Measurements from ENCODE around the gene SWSAP1.
A peak's percentile ranks its signal among the peaks of the same experiment; 100 is the strongest.
"Not testable (repeated sequence)": the region's sequence is repeated elsewhere in the genome, so short reads cannot be mapped to it uniquely, and the experiment has no call there.

The SWSAP1 gene

DNA sequence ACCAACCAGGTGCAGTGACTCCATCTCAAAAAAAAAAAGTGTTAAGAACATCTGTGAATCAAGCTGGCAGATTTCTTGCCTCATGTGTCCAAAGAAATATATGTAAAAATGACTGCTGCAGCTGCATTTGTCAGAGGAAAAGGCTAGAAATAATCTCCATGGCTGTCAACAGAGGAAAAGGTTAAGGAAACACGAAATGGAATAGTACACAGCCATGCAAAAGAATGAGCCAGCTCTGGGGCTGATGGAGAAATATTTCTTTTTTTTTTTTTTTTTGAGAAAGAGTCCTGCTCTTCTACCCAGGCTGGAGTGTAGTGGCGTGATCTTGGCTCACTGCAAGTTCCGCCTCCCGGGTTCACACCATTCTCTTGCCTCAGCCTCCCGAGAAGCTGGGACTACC is 41.6 kb upstream of the SWSAP1 start:
- TF ChIP-seq, protein P1, sequence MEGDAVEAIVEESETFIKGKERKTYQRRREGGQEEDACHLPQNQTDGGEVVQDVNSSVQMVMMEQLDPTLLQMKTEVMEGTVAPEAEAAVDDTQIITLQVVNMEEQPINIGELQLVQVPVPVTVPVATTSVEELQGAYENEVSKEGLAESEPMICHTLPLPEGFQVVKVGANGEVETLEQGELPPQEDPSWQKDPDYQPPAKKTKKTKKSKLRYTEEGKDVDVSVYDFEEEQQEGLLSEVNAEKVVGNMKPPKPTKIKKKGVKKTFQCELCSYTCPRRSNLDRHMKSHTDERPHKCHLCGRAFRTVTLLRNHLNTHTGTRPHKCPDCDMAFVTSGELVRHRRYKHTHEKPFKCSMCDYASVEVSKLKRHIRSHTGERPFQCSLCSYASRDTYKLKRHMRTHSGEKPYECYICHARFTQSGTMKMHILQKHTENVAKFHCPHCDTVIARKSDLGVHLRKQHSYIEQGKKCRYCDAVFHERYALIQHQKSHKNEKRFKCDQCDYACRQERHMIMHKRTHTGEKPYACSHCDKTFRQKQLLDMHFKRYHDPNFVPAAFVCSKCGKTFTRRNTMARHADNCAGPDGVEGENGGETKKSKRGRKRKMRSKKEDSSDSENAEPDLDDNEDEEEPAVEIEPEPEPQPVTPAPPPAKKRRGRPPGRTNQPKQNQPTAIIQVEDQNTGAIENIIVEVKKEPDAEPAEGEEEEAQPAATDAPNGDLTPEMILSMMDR (IDR thresholded peaks at IDR 0.05; ENCODE audit: low read depth, low read length), result no peak
- no peaks in the 10 kb centered on the region for H3K9me3 ChIP-seq (ENCODE audit: severe bottlenecking)

DNA sequence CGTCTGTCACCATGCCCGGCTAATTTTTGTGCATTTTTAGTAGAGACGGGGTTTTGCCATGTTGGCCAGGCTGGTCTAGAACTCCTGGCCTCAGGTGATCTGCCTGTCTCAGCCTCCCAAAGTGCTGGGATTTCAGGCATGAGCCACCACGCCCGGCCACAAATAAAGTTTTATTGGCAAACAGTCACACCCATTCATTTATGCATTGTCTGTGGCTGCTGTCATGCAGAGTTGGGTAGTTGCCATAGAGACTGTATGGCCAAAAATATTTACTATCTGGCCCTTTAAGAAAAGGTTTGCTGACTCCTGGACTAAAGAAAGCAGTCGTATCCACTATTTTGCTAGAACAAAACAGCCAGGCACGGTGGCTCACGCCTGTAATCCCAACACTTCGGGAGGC is 40.6 kb upstream of the SWSAP1 start:
- not testable (repeated sequence) for DNase-seq; H3K9me3 ChIP-seq (ENCODE audit: severe bottlenecking); H3K27ac ChIP-seq; H3K4me3 ChIP-seq (ENCODE audit: low read depth, low read length); H3K27me3 ChIP-seq (ENCODE audit: insufficient read depth, low read depth, severe bottlenecking)
- H3K36me3 ChIP-seq, result peaks cover 68% of the 10 kb centered on the region

More for the DNA sequence above, 41.6 kb upstream of the SWSAP1 start:
- no peaks in the 10 kb centered on the region for H3K27me3 ChIP-seq (ENCODE audit: insufficient read depth, low read depth, severe bottlenecking)
- DNase-seq, result no peak
- no peak overlapping the region for H3K4me3 ChIP-seq (ENCODE audit: low read depth, low read length)
- H3K27ac ChIP-seq, result no peak overlapping the region
- peaks cover 75% of the 10 kb centered on the region for H3K36me3 ChIP-seq

DNA sequence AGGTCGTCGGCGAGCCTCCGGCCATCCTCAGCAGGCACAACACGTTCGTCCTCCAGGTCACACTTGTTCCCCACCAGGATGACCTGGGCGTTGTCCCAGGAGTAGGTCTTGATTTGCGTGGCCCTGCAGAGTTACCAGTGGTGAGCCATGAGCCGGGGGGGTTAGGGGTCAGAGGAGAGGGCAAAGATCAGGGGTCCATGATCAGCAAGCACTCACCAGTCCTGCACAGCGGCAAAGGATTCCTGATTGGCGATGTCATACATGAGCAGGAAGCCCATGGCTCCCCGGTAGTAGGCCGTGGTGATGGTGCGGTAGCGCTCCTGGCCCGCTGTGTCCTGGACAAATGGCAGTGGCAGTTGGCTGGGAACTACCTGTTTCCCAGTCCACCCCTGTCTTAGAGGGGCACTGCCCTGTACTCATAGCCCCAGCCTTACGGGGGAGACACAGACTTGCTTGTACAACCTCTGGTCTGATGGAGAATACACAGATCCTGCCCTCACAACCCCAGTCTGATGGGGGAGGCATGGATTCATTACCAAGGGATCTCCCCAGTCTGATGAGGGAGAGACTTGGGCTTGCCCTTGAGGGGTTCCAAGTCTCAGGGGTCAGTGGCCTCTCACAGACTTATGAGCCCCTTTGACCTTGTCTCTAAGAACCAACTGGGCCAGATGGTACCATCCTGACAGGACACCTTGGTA is 38.9 kb upstream of the SWSAP1 start:
- H3K27me3 ChIP-seq (ENCODE audit: insufficient read depth, low read depth, severe bottlenecking), result no peaks in the 10 kb centered on the region
- no peak for DNase-seq
- no peak overlapping the region for H3K27ac ChIP-seq
- no peaks in the 10 kb centered on the region for H3K9me3 ChIP-seq (ENCODE audit: severe bottlenecking)
- no peak overlapping the region for H3K4me3 ChIP-seq (ENCODE audit: low read depth, low read length)
- peaks cover 57% of the 10 kb centered on the region for H3K36me3 ChIP-seq
- TF ChIP-seq, protein P1 (IDR thresholded peaks at IDR 0.05; ENCODE audit: low read depth, low read length), result no peak

DNA sequence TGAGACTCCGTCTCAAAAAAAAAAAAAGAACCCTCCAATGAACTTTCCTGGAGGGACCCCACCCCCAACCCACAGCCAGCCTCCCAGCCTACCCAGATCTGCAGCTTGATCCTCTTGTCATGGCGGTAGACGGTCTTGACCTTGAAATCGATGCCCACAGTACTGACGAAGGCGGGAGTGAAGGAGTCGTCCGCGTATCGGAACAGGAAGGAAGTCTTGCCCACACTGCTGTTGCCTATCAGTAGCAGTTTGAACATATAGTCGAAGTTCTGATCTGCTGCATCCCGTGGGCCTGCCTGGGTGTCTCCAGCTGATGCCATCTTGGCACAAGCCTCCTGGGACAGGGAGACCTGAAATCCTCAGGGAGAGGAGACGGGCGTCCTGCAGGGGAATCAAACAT is 37.4 kb upstream of the SWSAP1 start:
- H3K36me3 ChIP-seq, result peaks cover 51% of the 10 kb centered on the region
- no peaks in the 10 kb centered on the region for H3K9me3 ChIP-seq (ENCODE audit: severe bottlenecking)
- no peaks in the 10 kb centered on the region for H3K27me3 ChIP-seq (ENCODE audit: insufficient read depth, low read depth, severe bottlenecking)
- no peak overlapping the region for H3K4me3 ChIP-seq (ENCODE audit: low read depth, low read length)
- H3K27ac ChIP-seq, result no peak overlapping the region
- TF ChIP-seq, protein P1 (IDR thresholded peaks at IDR 0.05; ENCODE audit: low read depth, low read length), result no peak
- DNase-seq, result no peak

DNA sequence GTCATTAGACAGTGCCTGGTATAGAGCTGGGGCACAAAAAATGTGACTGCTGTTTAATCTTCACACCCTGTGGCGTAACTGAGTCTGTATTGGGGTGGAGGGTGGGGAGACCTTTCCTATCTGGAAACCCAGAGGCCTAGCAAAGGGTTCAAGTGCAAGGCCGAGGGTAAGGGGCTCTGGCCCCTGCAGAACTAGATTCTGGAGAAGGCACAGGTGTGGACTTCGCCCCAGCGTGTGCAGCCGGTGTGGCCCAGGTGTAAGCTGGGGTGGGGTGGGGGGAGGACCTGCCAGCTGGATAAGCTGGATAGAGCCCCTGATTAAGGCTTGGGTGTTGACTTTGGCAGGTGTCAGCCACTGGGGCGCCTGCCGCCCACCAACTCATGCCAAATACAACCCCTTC is 36.3 kb upstream of the SWSAP1 start:
- peak; percentile 43 for DNase-seq
- peak overlapping the region; percentile 68 for H3K27ac ChIP-seq
- peak overlapping the region; percentile 76; the same call in 1 of the 2 replicates for H3K4me3 ChIP-seq (ENCODE audit: low read depth, low read length)
- TF ChIP-seq, protein P1 (IDR thresholded peaks at IDR 0.05; ENCODE audit: low read depth, low read length), result no peak
- no peaks in the 10 kb centered on the region for H3K9me3 ChIP-seq (ENCODE audit: severe bottlenecking)
- peaks cover 47% of the 10 kb centered on the region for H3K36me3 ChIP-seq
- H3K27me3 ChIP-seq (ENCODE audit: insufficient read depth, low read depth, severe bottlenecking), result no peaks in the 10 kb centered on the region

DNA sequence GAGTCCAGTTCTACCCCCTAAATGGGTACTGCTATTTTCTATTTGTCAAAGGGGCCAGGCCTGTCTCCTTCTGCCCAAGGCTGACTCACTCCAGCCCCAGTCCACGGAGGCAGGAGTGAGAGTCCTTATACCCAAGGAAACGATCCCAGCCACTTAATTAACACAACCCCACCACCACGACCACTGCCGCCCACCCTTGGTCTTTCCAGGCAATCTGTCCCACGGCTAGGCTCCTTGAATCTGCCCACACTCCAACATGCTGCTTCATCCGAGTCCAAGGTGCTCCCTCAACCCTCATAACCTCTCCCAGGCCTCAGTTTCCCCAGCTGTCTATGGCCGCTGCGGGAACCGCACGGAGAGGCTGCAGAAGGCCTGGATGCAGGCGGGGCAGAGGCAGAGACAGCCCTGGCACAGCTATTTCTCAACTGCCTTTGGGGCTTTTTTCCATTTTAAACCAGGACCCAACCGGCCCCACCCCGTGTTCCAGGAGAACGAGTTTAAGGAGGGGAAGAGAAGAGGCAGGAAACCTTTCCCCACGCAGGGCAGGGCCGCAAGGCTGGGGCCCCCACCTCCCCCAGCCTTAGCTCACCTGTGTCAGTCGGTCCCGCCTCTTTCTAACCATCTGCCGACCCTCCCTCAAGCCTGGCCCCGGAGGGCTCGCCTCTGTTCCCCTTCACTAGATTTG is 35.8 kb upstream of the SWSAP1 start:
- peak overlapping the region; percentile 76 for H3K4me3 ChIP-seq (ENCODE audit: low read depth, low read length)
- DNase-seq, result no peak
- peak overlapping the region; percentile 68 for H3K27ac ChIP-seq
- H3K36me3 ChIP-seq, result peaks cover 44% of the 10 kb centered on the region
- TF ChIP-seq, protein P1 (IDR thresholded peaks at IDR 0.05; ENCODE audit: low read depth, low read length), result no peak
- H3K27me3 ChIP-seq (ENCODE audit: insufficient read depth, low read depth, severe bottlenecking), result no peaks in the 10 kb centered on the region
- H3K9me3 ChIP-seq (ENCODE audit: severe bottlenecking), result no peaks in the 10 kb centered on the region
